Upper lobe of right lung (tissue), 1 donor: ENCODE data around the gene TRAM2. TPM values are rescaled to one million over a fixed set of nuclear protein-coding genes. Genes with fewer than 3 reads are reported as not detected.

Experiments used
- ATAC-seq: fragments of 200-7000 bp; cut with Tn5 transposase; one replicate; pipeline ENCODE4 v1.9.1; 2020; ENCODE audit warnings: mild to moderate bottlenecking, moderate library complexity
- DNase-seq: peaks from one replicate; pipeline ENCODE4 v3.0.0-alpha.2; 2020
- H3K27ac ChIP-seq: fragments of 200-600 bp; one replicate; pipeline ENCODE4 v1.8.0; 2022
- H3K27me3 ChIP-seq: fragments of 200-600 bp; one replicate; pipeline ENCODE4 v1.8.0; 2022; ENCODE audit warnings: mild to moderate bottlenecking
- H3K36me3 ChIP-seq: fragments of 200-600 bp; one replicate; pipeline ENCODE4 v1.8.0; 2022
- H3K4me1 ChIP-seq: fragments of 200-600 bp; one replicate; pipeline ENCODE4 v1.8.0; 2022
- H3K4me3 ChIP-seq: fragments of 200-600 bp; one replicate; pipeline ENCODE4 v1.8.0; 2022; ENCODE audit warnings: mild to moderate bottlenecking
- H3K9me3 ChIP-seq: fragments of 200-600 bp; one replicate; pipeline ENCODE4 v1.8.0; 2022
- CTCF ChIP-seq: fragments of 200-600 bp; IDR thresholded peaks from one replicate; pipeline ENCODE4 v1.8.0; 2022; ENCODE audit warnings: antibody characterized with exemption
- intact Hi-C: fragments of 100-400 bp; cut with DNase I; formaldehyde crosslinking; loops from one replicate; pipeline ENCODE4 v1.11.0; 2022
- total RNA-seq: library from RNA; stranded (reverse); fragmentation: NEBNext Ultra II Directional; extraction: Animal tissue kit (Norgen Biotek cat#: 25700); gene quantifications from one replicate; pipeline ENCODE4 v1.2.1, GENCODE V29; 2021
- donor health status: DM: no; HTN: yes; CAD: no; lungs with severe emphysema.

TRAM2 gene
- total RNA-seq, 1 donor from 2014 or later = 24.2 TPM

DNA sequence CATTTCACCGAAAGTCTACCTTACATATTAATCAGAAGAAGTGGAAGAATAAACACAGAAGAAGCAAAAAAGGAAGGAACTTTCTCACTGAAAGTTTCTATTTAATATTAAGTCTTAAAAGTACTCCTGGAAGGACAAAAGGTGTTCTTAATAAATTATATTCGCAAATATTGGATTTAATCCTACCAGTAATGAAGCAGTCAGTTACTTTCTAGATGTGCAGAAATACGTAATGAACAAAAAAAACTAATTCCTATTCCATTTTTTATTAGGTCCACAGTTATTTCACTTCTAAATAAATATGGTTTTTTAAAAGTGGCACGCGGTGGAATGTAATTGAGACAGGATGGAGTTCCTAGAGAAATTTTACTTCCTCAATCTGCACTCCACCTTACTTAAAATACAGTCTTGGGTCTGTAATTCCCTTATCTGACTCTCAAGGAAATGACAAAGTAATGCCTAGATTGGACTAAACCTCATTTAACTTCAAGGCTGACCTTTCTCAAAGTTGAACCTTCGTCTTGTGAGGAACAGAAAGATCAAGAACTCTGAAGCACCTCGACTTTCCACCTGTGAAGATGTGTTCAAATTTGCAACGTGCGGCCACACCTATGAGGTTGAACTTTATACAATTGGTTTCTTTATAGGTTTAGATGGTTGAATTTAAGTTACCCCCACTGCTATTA is 1.1 kb upstream of the TRAM2 start:
- peak overlapping the region; percentile 99 for H3K27ac ChIP-seq
- peak overlapping the region; percentile 84 for H3K4me3 ChIP-seq
- peaks cover 25% of the 10 kb centered on the region for H3K4me1 ChIP-seq
- no peak for DNase-seq
- no peaks in the 10 kb centered on the region for H3K27me3 ChIP-seq
- TF ChIP-seq CTCF = no peak
- ATAC-seq = no peak
- intact Hi-C loops = no loop called here
- no peaks in the 10 kb centered on the region for H3K36me3 ChIP-seq
- no peaks in the 10 kb centered on the region for H3K9me3 ChIP-seq

DNA sequence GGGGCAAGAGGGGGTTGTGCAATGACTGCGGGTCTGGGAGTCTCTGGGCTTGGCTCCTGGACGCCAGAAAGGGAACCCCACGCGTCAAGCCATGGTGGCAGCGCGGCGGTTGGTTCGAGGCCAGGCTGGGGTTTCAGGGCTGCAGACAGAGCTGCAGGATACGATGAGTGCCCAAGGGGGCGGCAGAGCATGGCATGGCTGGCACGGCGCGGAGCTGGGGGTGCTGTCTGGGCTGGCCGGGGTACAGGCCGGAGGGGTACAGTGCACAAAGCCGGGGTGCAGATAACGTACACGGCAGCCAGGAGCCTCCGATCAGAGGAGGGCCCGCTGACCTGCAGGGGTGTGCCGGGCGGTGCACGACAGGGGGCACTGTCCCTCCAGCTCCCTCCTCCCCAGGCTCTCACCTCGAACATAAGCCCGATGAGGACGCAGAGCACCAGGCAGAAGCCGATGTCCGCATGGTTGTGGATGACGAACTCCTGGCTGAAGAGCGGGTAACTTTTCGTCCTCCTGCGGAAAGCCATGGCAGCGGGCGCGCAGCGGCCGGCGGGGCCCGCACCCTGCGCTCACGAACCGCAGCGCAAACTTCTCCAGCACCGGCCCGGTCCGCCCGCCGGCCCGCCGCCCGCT is 353 bp downstream of the TRAM2 start:
- ATAC-seq (peak; percentile 75), DNase-seq (peak; percentile 83)
- Histone ChIP-seq H3K27ac (peak overlapping the region; percentile 74), H3K36me3 (no peaks in the 10 kb centered on the region), H3K4me3 (peak overlapping the region; percentile 84), H3K4me1 (peaks cover 34% of the 10 kb centered on the region), H3K27me3 (no peaks in the 10 kb centered on the region), H3K9me3 (no peaks in the 10 kb centered on the region)
- intact Hi-C loops = no loop called here
- TF ChIP-seq CTCF = peak; percentile 61

GRCh38 chr6:52576054-52576391 is 837 bp downstream of the TRAM2 start:
- no peak for ATAC-seq
- no peak for DNase-seq

DNA sequence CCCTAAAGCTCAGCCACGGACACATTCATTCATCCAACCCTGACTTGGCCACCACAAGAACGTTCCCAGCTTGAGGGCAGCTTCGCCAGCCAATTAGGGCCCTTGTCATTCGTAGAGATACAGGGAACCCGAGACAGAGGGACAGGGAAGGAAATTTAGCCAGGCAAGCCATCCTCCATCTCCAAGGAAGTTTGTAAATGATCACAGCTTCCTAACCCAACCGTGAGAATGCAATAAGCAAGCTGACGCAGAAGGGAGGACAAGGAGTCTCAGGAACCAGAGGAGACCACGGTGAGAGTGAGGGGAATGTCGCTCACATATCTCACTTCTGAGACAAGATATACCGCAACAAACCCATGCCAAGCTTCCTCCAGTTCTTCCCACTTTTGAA is 1.4 kb downstream of the TRAM2 start:
- H3K27ac ChIP-seq = peak overlapping the region; percentile 73
- peak overlapping the region; percentile 84 for H3K4me3 ChIP-seq
- intact Hi-C loops = no loop called here
- DNase-seq (no peak), ATAC-seq (no peak)
- no peaks in the 10 kb centered on the region for H3K36me3 ChIP-seq
- no peaks in the 10 kb centered on the region for H3K9me3 ChIP-seq
- TF ChIP-seq CTCF = no peak
- H3K27me3 ChIP-seq = no peaks in the 10 kb centered on the region
- H3K4me1 ChIP-seq = peaks cover 35% of the 10 kb centered on the region

More at GRCh38 chr6:52576054-52576391, 837 bp downstream of the TRAM2 start:
- H3K36me3 ChIP-seq = no peaks in the 10 kb centered on the region
- intact Hi-C loops = no loop called here
- no peak for TF ChIP-seq CTCF
- peak overlapping the region; percentile 84 for H3K4me3 ChIP-seq
- H3K27ac ChIP-seq = peak overlapping the region; percentile 74
- H3K9me3 ChIP-seq = no peaks in the 10 kb centered on the region
- no peaks in the 10 kb centered on the region for H3K27me3 ChIP-seq
- H3K4me1 ChIP-seq = peaks cover 34% of the 10 kb centered on the region

DNA sequence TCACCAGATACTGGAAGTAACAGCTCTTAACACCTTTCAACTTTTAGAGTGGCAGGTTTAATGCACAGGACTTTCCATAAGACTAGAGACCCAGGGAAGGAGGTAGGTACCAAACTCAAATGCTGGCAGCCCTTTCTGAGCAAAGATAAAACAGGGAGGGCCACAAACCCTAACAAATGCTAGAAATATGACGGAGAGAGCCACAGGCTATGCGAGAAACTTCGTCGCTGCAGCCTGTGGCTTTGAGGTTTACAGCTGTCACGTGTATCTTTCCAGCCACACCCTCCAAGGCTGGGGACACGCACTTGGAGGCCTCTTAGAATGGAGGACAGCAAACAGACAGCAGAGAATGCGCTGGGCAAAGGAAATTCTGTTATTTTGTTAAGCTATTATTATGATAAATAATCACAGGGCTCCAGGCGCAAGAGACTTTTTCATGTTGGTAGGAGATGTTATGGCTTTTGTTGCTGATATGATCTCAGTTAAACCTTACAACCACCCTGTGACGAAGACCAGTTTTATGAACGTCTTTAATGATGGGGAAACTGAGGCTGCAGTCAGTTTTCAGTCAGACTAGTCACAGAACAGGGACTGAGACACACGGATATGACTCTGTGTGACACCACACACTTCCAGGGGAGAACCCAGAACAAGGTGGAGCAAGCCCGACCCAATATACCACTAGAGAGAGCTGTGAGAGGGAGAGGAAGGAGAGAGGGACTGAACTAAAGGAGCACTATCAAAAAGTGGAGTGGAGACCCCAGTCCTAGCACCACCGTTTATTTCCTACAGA is 2.0 kb downstream of the TRAM2 start:
- intact Hi-C loops = no loop called here
- ATAC-seq = peak; percentile 23
- TF ChIP-seq CTCF = no peak
- no peaks in the 10 kb centered on the region for H3K9me3 ChIP-seq
- peak overlapping the region; percentile 73 for H3K27ac ChIP-seq
- peaks cover 41% of the 10 kb centered on the region for H3K4me1 ChIP-seq
- no peaks in the 10 kb centered on the region for H3K27me3 ChIP-seq
- peak overlapping the region; percentile 84 for H3K4me3 ChIP-seq
- H3K36me3 ChIP-seq = no peaks in the 10 kb centered on the region
- DNase-seq = no peak
